Measurements from ENCODE around the gene MMP20.

The MMP20 gene

GRCh38 chr11:102614031-102614430 is 11.1 kb downstream of the MMP20 start:
- Mint-ChIP-seq H3K4me1 (peaks cover 12% of the 10 kb centered on the region), H3K36me3 (ENCODE audit: low read depth) (no peaks in the 10 kb centered on the region), H3K27ac (no peak overlapping the region), H3K9me3 (no peaks in the 10 kb centered on the region), H3K27me3 (no peaks in the 10 kb centered on the region), H3K4me3 (no peak overlapping the region)
- ATAC-seq, result no peak
- no peak for DNase-seq

DNA sequence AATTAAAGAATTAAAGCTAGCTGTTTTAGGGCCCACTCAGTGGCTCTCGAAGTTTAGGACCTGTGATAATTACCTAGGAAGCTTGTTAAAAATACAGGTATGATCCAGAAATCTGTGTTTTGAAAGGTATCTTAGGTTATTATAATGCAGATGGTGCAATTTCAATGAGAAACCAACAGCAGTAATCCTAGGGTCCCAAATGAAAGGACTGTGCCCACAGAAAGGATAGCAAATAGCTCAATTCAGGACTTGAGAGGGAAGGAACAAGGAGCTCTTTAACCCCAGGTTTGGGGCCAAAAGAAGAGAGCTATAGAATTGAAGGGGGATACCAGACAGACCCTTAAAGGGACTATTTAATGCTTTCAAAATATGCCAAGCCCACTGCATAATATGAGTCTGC is 11.7 kb downstream of the MMP20 start:
- ATAC-seq (no peak), DNase-seq (no peak)
- peaks cover 12% of the 10 kb centered on the region for H3K4me1 Mint-ChIP-seq
- H3K4me3 Mint-ChIP-seq, result no peak overlapping the region
- H3K27ac Mint-ChIP-seq, result no peak overlapping the region
- no peaks in the 10 kb centered on the region for H3K27me3 Mint-ChIP-seq
- H3K36me3 Mint-ChIP-seq (ENCODE audit: low read depth), result no peaks in the 10 kb centered on the region
- no peaks in the 10 kb centered on the region for H3K9me3 Mint-ChIP-seq

DNA sequence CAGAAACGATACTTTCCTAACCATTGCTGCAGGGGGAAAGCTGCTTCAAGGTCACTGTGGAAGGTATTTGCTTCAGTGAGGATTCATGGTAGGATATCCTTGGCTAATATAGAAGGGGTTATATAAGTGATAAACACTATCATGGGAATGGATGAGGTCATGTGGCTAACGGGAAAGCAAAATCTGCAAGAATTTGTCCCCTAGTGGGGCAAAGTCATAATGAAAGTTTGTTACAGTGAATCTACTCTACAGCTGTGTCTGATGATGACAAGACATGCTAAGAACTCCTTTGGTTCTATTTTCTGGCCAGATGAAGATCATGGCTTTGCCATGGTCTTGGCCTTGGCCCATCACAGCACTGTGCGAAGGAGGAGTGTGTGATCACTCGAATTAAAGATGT is 13.8 kb downstream of the MMP20 start:
- H3K27me3 Mint-ChIP-seq, result no peaks in the 10 kb centered on the region
- no peaks in the 10 kb centered on the region for H3K36me3 Mint-ChIP-seq (ENCODE audit: low read depth)
- no peaks in the 10 kb centered on the region for H3K9me3 Mint-ChIP-seq
- ATAC-seq (no peak), DNase-seq (no peak)
- peaks cover 12% of the 10 kb centered on the region for H3K4me1 Mint-ChIP-seq
- peak overlapping the region; percentile 23 for H3K27ac Mint-ChIP-seq
- no peak overlapping the region for H3K4me3 Mint-ChIP-seq

- H3K4me1 Mint-ChIP-seq, result peaks cover 12% of the 10 kb centered on the region
- no peaks in the 10 kb centered on the region for H3K36me3 Mint-ChIP-seq (ENCODE audit: low read depth)
- DNase-seq (no peak), ATAC-seq (peak; percentile 54)
- no peaks in the 10 kb centered on the region for H3K9me3 Mint-ChIP-seq
- H3K27me3 Mint-ChIP-seq, result no peaks in the 10 kb centered on the region
- no peak overlapping the region for H3K4me3 Mint-ChIP-seq
- H3K27ac Mint-ChIP-seq, result no peak overlapping the region
Measured at GRCh38 chr11:102610200-102610599, 14.9 kb downstream of the MMP20 start.

DNA sequence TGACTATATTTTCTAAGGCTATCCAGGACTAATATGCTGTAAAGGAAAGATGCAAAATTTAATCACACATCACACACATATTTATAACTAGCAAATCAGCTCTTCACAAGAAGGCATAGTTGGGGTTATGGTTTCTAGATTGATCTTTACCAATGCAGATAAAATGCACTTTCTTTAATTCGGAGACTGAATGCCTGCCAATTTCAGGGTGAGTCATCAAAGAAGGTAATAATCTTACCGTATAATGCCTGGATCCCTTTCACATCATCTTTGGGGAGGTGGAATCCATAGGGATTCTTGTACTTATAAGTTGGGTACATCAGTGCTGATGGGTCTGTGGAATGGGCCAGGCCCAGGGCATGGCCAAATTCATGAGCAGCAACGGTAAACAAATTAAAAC is 16.4 kb downstream of the MMP20 start:
- Mint-ChIP-seq H3K27ac (no peak overlapping the region), H3K9me3 (no peaks in the 10 kb centered on the region), H3K4me1 (peaks cover 12% of the 10 kb centered on the region), H3K36me3 (ENCODE audit: low read depth) (no peaks in the 10 kb centered on the region), H3K27me3 (no peaks in the 10 kb centered on the region), H3K4me3 (no peak overlapping the region)
- ATAC-seq (no peak), DNase-seq (no peak)

DNA sequence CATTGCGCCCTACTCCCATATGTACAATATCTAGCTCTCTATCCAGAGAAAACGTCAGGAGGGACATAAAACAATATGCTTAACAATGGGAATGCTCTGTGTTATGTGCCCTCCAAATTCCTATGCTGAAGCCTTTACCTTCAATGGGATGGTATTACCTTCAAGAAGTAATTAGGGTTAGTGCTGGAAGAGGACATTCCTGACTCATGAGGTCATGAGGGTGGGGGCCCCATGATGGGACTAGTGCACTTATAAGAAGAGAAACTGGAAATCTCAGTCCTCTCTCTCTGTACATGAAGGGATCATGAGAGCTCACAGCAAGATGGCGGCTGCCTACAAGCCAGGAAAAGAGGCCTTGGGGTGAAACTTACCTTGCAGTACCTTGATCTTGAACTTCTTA is 20.3 kb downstream of the MMP20 start:
- DNase-seq (no peak), ATAC-seq (no peak)
- H3K36me3 Mint-ChIP-seq (ENCODE audit: low read depth), result no peaks in the 10 kb centered on the region
- peaks cover 9% of the 10 kb centered on the region for H3K4me1 Mint-ChIP-seq
- H3K27ac Mint-ChIP-seq, result no peak overlapping the region
- no peak overlapping the region for H3K4me3 Mint-ChIP-seq
- H3K9me3 Mint-ChIP-seq, result no peaks in the 10 kb centered on the region
- H3K27me3 Mint-ChIP-seq, result peaks cover 2% of the 10 kb centered on the region

GRCh38 chr11:102604011-102604410 is 21.1 kb downstream of the MMP20 start:
- Mint-ChIP-seq H3K36me3 (ENCODE audit: low read depth) (no peaks in the 10 kb centered on the region), H3K27me3 (peaks cover 2% of the 10 kb centered on the region), H3K4me3 (no peak overlapping the region), H3K27ac (no peak overlapping the region), H3K4me1 (peaks cover 18% of the 10 kb centered on the region), H3K9me3 (no peaks in the 10 kb centered on the region)
- DNase-seq (no peak), ATAC-seq (no peak)

DNA sequence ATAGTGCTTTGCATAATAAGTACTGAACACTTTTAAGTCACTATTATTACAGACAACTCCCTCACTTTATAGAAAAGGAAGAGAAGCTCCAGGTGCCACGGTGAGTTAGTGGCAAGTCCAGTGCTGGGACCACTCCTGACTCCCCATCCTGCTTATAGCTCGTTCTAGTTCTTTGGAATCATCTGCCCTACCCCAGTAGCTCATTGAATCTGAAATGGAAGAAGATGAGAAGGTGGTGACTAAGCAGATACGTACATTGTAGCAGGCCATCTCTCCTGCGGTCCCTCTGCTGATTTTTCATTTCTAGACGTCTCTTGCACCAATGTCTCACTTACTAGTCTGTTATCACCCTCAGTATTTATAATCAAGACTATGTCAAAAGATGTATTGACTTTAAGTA is 21.6 kb downstream of the MMP20 start:
- Mint-ChIP-seq H3K4me1 (peaks cover 22% of the 10 kb centered on the region), H3K36me3 (ENCODE audit: low read depth) (no peaks in the 10 kb centered on the region), H3K27me3 (peaks cover 2% of the 10 kb centered on the region), H3K9me3 (no peaks in the 10 kb centered on the region), H3K27ac (no peak overlapping the region), H3K4me3 (no peak overlapping the region)
- ATAC-seq (no peak), DNase-seq (no peak)

DNA sequence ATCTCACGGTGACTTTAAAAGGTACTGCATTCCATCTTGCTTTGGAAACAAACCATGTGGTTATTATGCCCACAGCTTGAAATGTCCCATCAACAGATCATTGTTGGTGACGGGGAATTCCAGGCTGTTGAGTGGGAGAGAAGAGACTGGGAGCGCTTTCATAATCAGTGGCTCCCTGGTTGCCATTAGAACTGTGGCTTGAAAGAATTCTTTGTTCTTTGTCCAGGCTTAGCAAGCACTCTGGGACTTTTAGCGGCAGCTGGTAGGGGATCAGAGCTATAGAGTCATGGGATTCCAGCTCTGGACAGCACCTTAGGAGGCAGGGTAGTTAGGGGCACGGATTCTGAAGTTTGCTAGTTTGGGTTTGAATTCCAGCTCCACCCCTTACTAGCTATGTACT is 22.0 kb downstream of the MMP20 start:
- DNase-seq (no peak), ATAC-seq (no peak)
- Mint-ChIP-seq H3K9me3 (no peaks in the 10 kb centered on the region), H3K27ac (no peak overlapping the region), H3K4me1 (peaks cover 24% of the 10 kb centered on the region), H3K4me3 (no peak overlapping the region), H3K27me3 (peaks cover 2% of the 10 kb centered on the region), H3K36me3 (ENCODE audit: low read depth) (no peaks in the 10 kb centered on the region)

- ATAC-seq (no peak), DNase-seq (no peak)
- Mint-ChIP-seq H3K36me3 (ENCODE audit: low read depth) (no peaks in the 10 kb centered on the region), H3K27ac (no peak overlapping the region), H3K4me1 (peaks cover 24% of the 10 kb centered on the region), H3K9me3 (no peaks in the 10 kb centered on the region), H3K4me3 (no peak overlapping the region), H3K27me3 (peaks cover 2% of the 10 kb centered on the region)
Measured at GRCh38 chr11:102600666-102601065, 24.5 kb downstream of the MMP20 start.

DNA sequence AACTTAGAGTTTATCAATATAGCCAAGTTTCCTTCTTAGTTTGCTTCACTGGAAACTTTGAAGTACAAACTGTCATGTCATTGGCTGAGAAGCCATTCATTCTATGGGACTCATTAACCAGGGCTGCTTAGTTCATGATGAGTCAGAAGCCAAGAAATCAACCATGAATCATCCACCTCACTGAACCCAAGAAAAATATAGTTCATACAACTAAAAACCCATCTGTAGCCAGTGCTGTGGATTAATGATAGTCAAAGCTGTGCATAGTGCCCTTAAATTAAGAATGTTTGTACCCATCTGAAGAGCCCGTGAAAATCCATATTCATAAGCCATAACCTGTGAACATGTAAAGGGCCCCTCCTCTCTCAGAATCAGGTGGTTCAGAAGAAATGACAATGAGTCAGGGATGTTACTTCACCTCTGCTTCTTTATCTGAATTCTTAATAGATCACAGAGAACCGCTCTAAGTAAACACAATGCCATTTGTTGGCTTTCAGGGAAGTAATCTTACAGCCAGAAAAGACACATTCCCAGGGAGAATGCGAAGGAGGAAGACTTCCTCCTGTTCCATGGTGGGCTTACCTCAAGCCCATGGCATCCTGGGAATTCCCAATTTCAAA is 25.4 kb downstream of the MMP20 start:
- H3K9me3 Mint-ChIP-seq, result no peaks in the 10 kb centered on the region
- DNase-seq (no peak), ATAC-seq (peak; percentile 97)
- no peak overlapping the region for H3K4me3 Mint-ChIP-seq
- H3K4me1 Mint-ChIP-seq, result peaks cover 24% of the 10 kb centered on the region
- no peaks in the 10 kb centered on the region for H3K36me3 Mint-ChIP-seq (ENCODE audit: low read depth)
- peaks cover 2% of the 10 kb centered on the region for H3K27me3 Mint-ChIP-seq
- peak overlapping the region; percentile 65 for H3K27ac Mint-ChIP-seq

GRCh38 chr11:102598272-102598671 is 26.9 kb downstream of the MMP20 start:
- peaks cover 24% of the 10 kb centered on the region for H3K4me1 Mint-ChIP-seq
- H3K9me3 Mint-ChIP-seq, result no peaks in the 10 kb centered on the region
- no peak for DNase-seq
- H3K4me3 Mint-ChIP-seq, result no peak overlapping the region
- H3K36me3 Mint-ChIP-seq (ENCODE audit: low read depth), result no peaks in the 10 kb centered on the region
- peaks cover 2% of the 10 kb centered on the region for H3K27me3 Mint-ChIP-seq
- H3K27ac Mint-ChIP-seq, result no peak overlapping the region
- no peak for ATAC-seq

- peaks cover 24% of the 10 kb centered on the region for H3K4me1 Mint-ChIP-seq
- peaks cover 2% of the 10 kb centered on the region for H3K27me3 Mint-ChIP-seq
- H3K36me3 Mint-ChIP-seq (ENCODE audit: low read depth), result no peaks in the 10 kb centered on the region
- no peak overlapping the region for H3K27ac Mint-ChIP-seq
- DNase-seq, result no peak
- ATAC-seq, result no peak
- no peak overlapping the region for H3K4me3 Mint-ChIP-seq
- H3K9me3 Mint-ChIP-seq, result no peaks in the 10 kb centered on the region
Measured at GRCh38 chr11:102596578-102596977, 28.6 kb downstream of the MMP20 start.

GRCh38 chr11:102592634-102593581 is 32.2 kb downstream of the MMP20 start:
- no peak for DNase-seq
- Mint-ChIP-seq H3K27me3 (no peaks in the 10 kb centered on the region), H3K4me3 (no peak overlapping the region), H3K36me3 (ENCODE audit: low read depth) (no peaks in the 10 kb centered on the region), H3K27ac (no peak overlapping the region), H3K4me1 (peaks cover 20% of the 10 kb centered on the region), H3K9me3 (no peaks in the 10 kb centered on the region)
- ATAC-seq, result no peak

- Mint-ChIP-seq H3K4me3 (no peak overlapping the region), H3K27me3 (no peaks in the 10 kb centered on the region), H3K9me3 (peaks cover 4% of the 10 kb centered on the region), H3K4me1 (peaks cover 20% of the 10 kb centered on the region), H3K36me3 (ENCODE audit: low read depth) (no peaks in the 10 kb centered on the region), H3K27ac (no peak overlapping the region)
- no peak for DNase-seq
- ATAC-seq, result no peak
Measured at GRCh38 chr11:102592131-102592530, 33.0 kb downstream of the MMP20 start.

Data from activated naive CD8-positive, alpha-beta T cell treated with anti-CD3 and anti-CD28 coated beads, Interleukin-2, amount 50 U/mL, for 24 hours (primary cell).